ENCODE results near the gene TNKS1BP1. TPM values are rescaled to one million over a fixed set of nuclear protein-coding genes. Genes with fewer than 3 reads are reported as not detected.

TNKS1BP1 gene
- total and polyA plus RNA-seq, 4 donors: 28.3 to 67.1 (median 47.0) TPM

DNA sequence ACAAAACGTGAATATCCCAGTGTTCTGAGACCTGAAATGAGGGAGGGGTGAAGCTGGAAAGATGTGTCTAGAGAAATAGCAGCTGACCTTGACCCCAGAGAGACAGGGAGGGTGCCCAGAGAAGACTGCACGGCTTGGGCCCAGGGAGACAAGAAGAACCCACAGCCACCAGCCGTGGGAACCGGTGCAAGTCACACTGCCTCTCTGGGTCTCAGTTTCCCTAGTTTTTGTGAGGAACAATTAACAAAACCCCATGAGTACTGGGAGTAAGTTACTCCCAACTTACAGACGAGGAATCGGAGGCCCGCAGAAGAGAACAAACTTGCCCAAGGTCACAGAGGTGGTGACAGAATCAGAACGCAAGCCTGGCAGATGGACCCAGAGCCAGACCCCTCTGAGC is 19.2 kb downstream of the TNKS1BP1 start:
- Histone ChIP-seq H3K9me3 (ENCODE audit: control insufficient read depth in 4 of 4, low read length in 3 of 4) (no peaks in the 10 kb centered on the region), H3K36me3 (ENCODE audit: control insufficient read depth in 4 of 4, insufficient read depth in 3 of 4, low read depth in 1 of 4, low read length in 3 of 4) (peaks cover 18 to 28% (median 20%) of the 10 kb centered on the region in 4 donors), H3K27me3 (ENCODE audit: control insufficient read depth in 4 of 4, insufficient read depth in 4 of 4, low read length in 3 of 4) (no peaks in the 10 kb centered on the region), H3K9ac (ENCODE audit: low read depth in 1 of 2, low read length in 2 of 2) (peak overlapping the region in 1 of 2 donors; percentile 5), H3K27ac (ENCODE audit: low read depth in 1 of 2, low read length in 2 of 2) (peak overlapping the region; percentile 76 to 82), H3K4me3 (ENCODE audit: low read depth in 1 of 3, low read length in 3 of 3) (no peak overlapping the region), H3K4me1 (ENCODE audit: control insufficient read depth in 4 of 4, insufficient read depth in 4 of 4, low read length in 3 of 4) (peaks cover 31 to 55% (median 46%) of the 10 kb centered on the region in 4 donors)
- 62% methylated on average over 8 of the region's 8 CpGs for WGBS
- TF ChIP-seq EGR1 (IDR thresholded peaks at IDR 0.05; ENCODE audit: low read depth in 2 of 2): no peak
- TF ChIP-seq, protein P1, sequence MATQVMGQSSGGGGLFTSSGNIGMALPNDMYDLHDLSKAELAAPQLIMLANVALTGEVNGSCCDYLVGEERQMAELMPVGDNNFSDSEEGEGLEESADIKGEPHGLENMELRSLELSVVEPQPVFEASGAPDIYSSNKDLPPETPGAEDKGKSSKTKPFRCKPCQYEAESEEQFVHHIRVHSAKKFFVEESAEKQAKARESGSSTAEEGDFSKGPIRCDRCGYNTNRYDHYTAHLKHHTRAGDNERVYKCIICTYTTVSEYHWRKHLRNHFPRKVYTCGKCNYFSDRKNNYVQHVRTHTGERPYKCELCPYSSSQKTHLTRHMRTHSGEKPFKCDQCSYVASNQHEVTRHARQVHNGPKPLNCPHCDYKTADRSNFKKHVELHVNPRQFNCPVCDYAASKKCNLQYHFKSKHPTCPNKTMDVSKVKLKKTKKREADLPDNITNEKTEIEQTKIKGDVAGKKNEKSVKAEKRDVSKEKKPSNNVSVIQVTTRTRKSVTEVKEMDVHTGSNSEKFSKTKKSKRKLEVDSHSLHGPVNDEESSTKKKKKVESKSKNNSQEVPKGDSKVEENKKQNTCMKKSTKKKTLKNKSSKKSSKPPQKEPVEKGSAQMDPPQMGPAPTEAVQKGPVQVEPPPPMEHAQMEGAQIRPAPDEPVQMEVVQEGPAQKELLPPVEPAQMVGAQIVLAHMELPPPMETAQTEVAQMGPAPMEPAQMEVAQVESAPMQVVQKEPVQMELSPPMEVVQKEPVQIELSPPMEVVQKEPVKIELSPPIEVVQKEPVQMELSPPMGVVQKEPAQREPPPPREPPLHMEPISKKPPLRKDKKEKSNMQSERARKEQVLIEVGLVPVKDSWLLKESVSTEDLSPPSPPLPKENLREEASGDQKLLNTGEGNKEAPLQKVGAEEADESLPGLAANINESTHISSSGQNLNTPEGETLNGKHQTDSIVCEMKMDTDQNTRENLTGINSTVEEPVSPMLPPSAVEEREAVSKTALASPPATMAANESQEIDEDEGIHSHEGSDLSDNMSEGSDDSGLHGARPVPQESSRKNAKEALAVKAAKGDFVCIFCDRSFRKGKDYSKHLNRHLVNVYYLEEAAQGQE (IDR thresholded peaks at IDR 0.05): no peak
- TF ChIP-seq YY1 (IDR thresholded peaks at IDR 0.05): no peak
- TF ChIP-seq HNF4A (conservative IDR thresholded peaks at IDR 0.05): no peak
- TF ChIP-seq, protein P2, sequence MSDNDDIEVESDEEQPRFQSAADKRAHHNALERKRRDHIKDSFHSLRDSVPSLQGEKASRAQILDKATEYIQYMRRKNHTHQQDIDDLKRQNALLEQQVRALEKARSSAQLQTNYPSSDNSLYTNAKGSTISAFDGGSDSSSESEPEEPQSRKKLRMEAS (IDR thresholded peaks at IDR 0.05): no peak
- TF ChIP-seq, protein P3, sequence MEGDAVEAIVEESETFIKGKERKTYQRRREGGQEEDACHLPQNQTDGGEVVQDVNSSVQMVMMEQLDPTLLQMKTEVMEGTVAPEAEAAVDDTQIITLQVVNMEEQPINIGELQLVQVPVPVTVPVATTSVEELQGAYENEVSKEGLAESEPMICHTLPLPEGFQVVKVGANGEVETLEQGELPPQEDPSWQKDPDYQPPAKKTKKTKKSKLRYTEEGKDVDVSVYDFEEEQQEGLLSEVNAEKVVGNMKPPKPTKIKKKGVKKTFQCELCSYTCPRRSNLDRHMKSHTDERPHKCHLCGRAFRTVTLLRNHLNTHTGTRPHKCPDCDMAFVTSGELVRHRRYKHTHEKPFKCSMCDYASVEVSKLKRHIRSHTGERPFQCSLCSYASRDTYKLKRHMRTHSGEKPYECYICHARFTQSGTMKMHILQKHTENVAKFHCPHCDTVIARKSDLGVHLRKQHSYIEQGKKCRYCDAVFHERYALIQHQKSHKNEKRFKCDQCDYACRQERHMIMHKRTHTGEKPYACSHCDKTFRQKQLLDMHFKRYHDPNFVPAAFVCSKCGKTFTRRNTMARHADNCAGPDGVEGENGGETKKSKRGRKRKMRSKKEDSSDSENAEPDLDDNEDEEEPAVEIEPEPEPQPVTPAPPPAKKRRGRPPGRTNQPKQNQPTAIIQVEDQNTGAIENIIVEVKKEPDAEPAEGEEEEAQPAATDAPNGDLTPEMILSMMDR (IDR thresholded peaks at IDR 0.05; ENCODE audit: low read depth, low read length, missing input control): no peak
- no peak for TF ChIP-seq NR2F2 (IDR thresholded peaks at IDR 0.05)
- TF ChIP-seq, protein P4, sequence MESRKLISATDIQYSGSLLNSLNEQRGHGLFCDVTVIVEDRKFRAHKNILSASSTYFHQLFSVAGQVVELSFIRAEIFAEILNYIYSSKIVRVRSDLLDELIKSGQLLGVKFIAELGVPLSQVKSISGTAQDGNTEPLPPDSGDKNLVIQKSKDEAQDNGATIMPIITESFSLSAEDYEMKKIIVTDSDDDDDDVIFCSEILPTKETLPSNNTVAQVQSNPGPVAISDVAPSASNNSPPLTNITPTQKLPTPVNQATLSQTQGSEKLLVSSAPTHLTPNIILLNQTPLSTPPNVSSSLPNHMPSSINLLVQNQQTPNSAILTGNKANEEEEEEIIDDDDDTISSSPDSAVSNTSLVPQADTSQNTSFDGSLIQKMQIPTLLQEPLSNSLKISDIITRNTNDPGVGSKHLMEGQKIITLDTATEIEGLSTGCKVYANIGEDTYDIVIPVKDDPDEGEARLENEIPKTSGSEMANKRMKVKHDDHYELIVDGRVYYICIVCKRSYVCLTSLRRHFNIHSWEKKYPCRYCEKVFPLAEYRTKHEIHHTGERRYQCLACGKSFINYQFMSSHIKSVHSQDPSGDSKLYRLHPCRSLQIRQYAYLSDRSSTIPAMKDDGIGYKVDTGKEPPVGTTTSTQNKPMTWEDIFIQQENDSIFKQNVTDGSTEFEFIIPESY (IDR thresholded peaks at IDR 0.05): no peak
- no peak for DNase-seq (ENCODE audit: low spot score)

DNA sequence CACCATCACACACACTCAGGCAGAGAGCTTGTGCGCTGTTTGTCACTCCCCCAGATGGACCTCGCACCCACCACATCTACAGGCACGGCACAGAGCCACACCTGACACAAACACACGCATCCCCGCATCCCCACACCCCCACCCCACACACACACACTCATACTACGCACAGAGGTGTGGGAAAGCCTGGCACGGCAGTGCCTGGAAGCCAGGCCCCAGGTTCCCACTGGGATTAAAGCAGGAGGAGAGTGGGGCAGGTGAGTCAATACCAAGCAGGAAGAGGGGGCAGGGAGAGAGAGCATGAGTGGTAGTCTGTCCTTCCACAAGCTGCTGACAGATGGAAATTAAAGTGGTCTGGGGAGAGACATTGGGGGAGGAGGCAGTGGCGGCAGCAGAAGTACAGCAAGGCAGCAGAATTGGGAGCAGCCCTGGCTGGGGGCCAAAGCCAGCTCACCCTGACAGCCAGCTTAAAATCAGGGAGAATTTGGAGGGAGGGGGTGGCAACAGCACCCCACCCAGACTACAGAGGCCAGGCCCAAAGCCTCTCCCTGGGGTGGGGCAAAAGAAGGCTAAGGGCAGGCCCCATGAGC is 20.7 kb downstream of the TNKS1BP1 start:
- 93% methylated on average over 8 of the region's 8 CpGs for WGBS
- Histone ChIP-seq H3K27ac (ENCODE audit: low read depth in 1 of 2, low read length in 2 of 2) (peak overlapping the region in 1 of 2 donors; percentile 0), H3K27me3 (ENCODE audit: control insufficient read depth in 4 of 4, insufficient read depth in 4 of 4, low read length in 3 of 4) (no peaks in the 10 kb centered on the region), H3K36me3 (ENCODE audit: control insufficient read depth in 4 of 4, insufficient read depth in 3 of 4, low read depth in 1 of 4, low read length in 3 of 4) (peaks cover 21 to 40% (median 33%) of the 10 kb centered on the region in 4 donors), H3K9me3 (ENCODE audit: control insufficient read depth in 4 of 4, low read length in 3 of 4) (peaks cover 0 to 7% (median 5%) of the 10 kb centered on the region in 4 donors), H3K4me1 (ENCODE audit: control insufficient read depth in 4 of 4, insufficient read depth in 4 of 4, low read length in 3 of 4) (peaks cover 22 to 41% (median 31%) of the 10 kb centered on the region in 4 donors), H3K9ac (ENCODE audit: low read depth in 1 of 2, low read length in 2 of 2) (no peak overlapping the region), H3K4me3 (ENCODE audit: low read depth in 1 of 3, low read length in 3 of 3) (no peak overlapping the region)
- no peak for TF ChIP-seq FOXA1 (IDR thresholded peaks at IDR 0.05)
- TF ChIP-seq ATF3 (IDR thresholded peaks at IDR 0.05): no peak
- TF ChIP-seq YY1 (IDR thresholded peaks at IDR 0.05): no peak
- no peak for TF ChIP-seq TAF1 (conservative IDR thresholded peaks at IDR 0.05)
- TF ChIP-seq JUND (IDR thresholded peaks at IDR 0.05): no peak
- TF ChIP-seq SP1 (IDR thresholded peaks at IDR 0.05): no peak
- TF ChIP-seq RAD21 (IDR thresholded peaks at IDR 0.05): no peak
- no peak for TF ChIP-seq EGR1 (IDR thresholded peaks at IDR 0.05; ENCODE audit: low read depth in 2 of 2)
- no peak for DNase-seq (ENCODE audit: low spot score)

Data from liver (tissue), 9 donors.